Measurements from ENCODE around the gene MRPS18B. TPM values are rescaled to one million over a fixed set of nuclear protein-coding genes. Genes with fewer than 3 reads are reported as not detected.

The MRPS18B gene
- total RNA-seq, 1 experiment from 2014 or later = 120 TPM

- no peaks in the 10 kb centered on the region for H3K9me3 Mint-ChIP-seq (ENCODE audit: unreplicated experiment)
- POLR2A ChIA-PET = interaction anchor here (0.8 kb wide), 1 partner anchor 26 kb away, joined by 3 read pairs; no protein-coding TSS in a partner anchor
- no peaks in the 10 kb centered on the region for H3K27me3 Mint-ChIP-seq (ENCODE audit: insufficient read depth, unreplicated experiment)
- H3K36me3 Mint-ChIP-seq (ENCODE audit: insufficient read depth, unreplicated experiment) = peaks cover 30% of the 10 kb centered on the region
- CTCF ChIA-PET = no interaction called here
- no peak for DNase-seq (ENCODE audit: unreplicated experiment)
- TF ChIP-seq CTCF (IDR thresholded peaks at IDR 0.05; ENCODE audit: unreplicated experiment) = no peak
- BruUV-seq (replicated peaks) = no TSS peak
- peak overlapping the region; percentile 92 for H3K4me3 Mint-ChIP-seq (ENCODE audit: unreplicated experiment)
- peaks cover 49% of the 10 kb centered on the region for H3K4me1 Mint-ChIP-seq (ENCODE audit: insufficient read depth, unreplicated experiment)
- peak overlapping the region; percentile 59 for H3K27ac Mint-ChIP-seq (ENCODE audit: low read depth, unreplicated experiment)
- intact Hi-C loops (cut with micrococcal nuclease) = no loop called here
These were observed 44.5 kb upstream of the MRPS18B start for GRCh38 chr6:30573113-30573512.

GRCh38 chr6:30578051-30578450, 39.6 kb upstream of the MRPS18B start:
- intact Hi-C loops (cut with micrococcal nuclease) = no loop called here
- Mint-ChIP-seq H3K4me3 (ENCODE audit: unreplicated experiment) (no peak overlapping the region), H3K4me1 (ENCODE audit: insufficient read depth, unreplicated experiment) (peaks cover 18% of the 10 kb centered on the region), H3K27me3 (ENCODE audit: insufficient read depth, unreplicated experiment) (no peaks in the 10 kb centered on the region), H3K9me3 (ENCODE audit: unreplicated experiment) (no peaks in the 10 kb centered on the region), H3K36me3 (ENCODE audit: insufficient read depth, unreplicated experiment) (peaks cover 73% of the 10 kb centered on the region), H3K27ac (ENCODE audit: low read depth, unreplicated experiment) (no peak overlapping the region)
- ChIA-PET CTCF (interaction anchor here (1.2 kb wide), 1 partner anchor 153 kb away, joined by 7 read pairs; no protein-coding TSS in a partner anchor), POLR2A (interaction anchor here (1.0 to 1.5 kb wide), 3 partner anchors 9 to 40 kb away, joined by 3 to 9 read pairs (median 3); partner anchors contain the start of gene MRPS18B)
- BruUV-seq (replicated peaks) = no TSS peak
- TF ChIP-seq CTCF (IDR thresholded peaks at IDR 0.05; ENCODE audit: unreplicated experiment) = no peak
- no peak for DNase-seq (ENCODE audit: unreplicated experiment)

- H3K4me1 Mint-ChIP-seq (ENCODE audit: insufficient read depth, unreplicated experiment) = no peaks in the 10 kb centered on the region
- intact Hi-C loops (cut with micrococcal nuclease) = no loop called here
- peaks cover 100% of the 10 kb centered on the region for H3K36me3 Mint-ChIP-seq (ENCODE audit: insufficient read depth, unreplicated experiment)
- BruUV-seq (replicated peaks) = no TSS peak
- ChIA-PET POLR2A (interaction anchor here (0.9 to 1.3 kb wide), 2 partner anchors 11 to 13 kb away, joined by 3 to 4 read pairs; no protein-coding TSS in a partner anchor), CTCF (interaction anchor here (0.9 kb wide), 1 partner anchor 11 kb away, joined by 6 read pairs; no protein-coding TSS in a partner anchor)
- no peak overlapping the region for H3K4me3 Mint-ChIP-seq (ENCODE audit: unreplicated experiment)
- H3K27me3 Mint-ChIP-seq (ENCODE audit: insufficient read depth, unreplicated experiment) = no peaks in the 10 kb centered on the region
- TF ChIP-seq CTCF (IDR thresholded peaks at IDR 0.05; ENCODE audit: unreplicated experiment) = no peak
- H3K27ac Mint-ChIP-seq (ENCODE audit: low read depth, unreplicated experiment) = peak overlapping the region; percentile 18
- no peak for DNase-seq (ENCODE audit: unreplicated experiment)
- H3K9me3 Mint-ChIP-seq (ENCODE audit: unreplicated experiment) = no peaks in the 10 kb centered on the region
These were observed 33.7 kb upstream of the MRPS18B start for GRCh38 chr6:30583921-30584320.

- TF ChIP-seq CTCF (IDR thresholded peaks at IDR 0.05; ENCODE audit: unreplicated experiment) = no peak
- BruUV-seq (replicated peaks) = no TSS peak
- no peaks in the 10 kb centered on the region for H3K4me1 Mint-ChIP-seq (ENCODE audit: insufficient read depth, unreplicated experiment)
- no peaks in the 10 kb centered on the region for H3K27me3 Mint-ChIP-seq (ENCODE audit: insufficient read depth, unreplicated experiment)
- POLR2A ChIA-PET = interaction anchor here (1.0 to 2.1 kb wide), 2 partner anchors 10 to 14 kb away, joined by 4 to 13 read pairs; no protein-coding TSS in a partner anchor
- H3K4me3 Mint-ChIP-seq (ENCODE audit: unreplicated experiment) = no peak overlapping the region
- DNase-seq (ENCODE audit: unreplicated experiment) = no peak
- CTCF ChIA-PET = interaction anchor here (0.6 to 1.8 kb wide), 3 partner anchors 23 to 103 kb away, joined by 4 to 9 read pairs (median 5); no protein-coding TSS in a partner anchor
- no peak overlapping the region for H3K27ac Mint-ChIP-seq (ENCODE audit: low read depth, unreplicated experiment)
- peaks cover 68% of the 10 kb centered on the region for H3K36me3 Mint-ChIP-seq (ENCODE audit: insufficient read depth, unreplicated experiment)
- intact Hi-C loops (cut with micrococcal nuclease) = no loop called here
- no peaks in the 10 kb centered on the region for H3K9me3 Mint-ChIP-seq (ENCODE audit: unreplicated experiment)
These were observed 27.8 kb upstream of the MRPS18B start for GRCh38 chr6:30589754-30590358.
